ENCODE data around the gene CDH12.

DNA sequence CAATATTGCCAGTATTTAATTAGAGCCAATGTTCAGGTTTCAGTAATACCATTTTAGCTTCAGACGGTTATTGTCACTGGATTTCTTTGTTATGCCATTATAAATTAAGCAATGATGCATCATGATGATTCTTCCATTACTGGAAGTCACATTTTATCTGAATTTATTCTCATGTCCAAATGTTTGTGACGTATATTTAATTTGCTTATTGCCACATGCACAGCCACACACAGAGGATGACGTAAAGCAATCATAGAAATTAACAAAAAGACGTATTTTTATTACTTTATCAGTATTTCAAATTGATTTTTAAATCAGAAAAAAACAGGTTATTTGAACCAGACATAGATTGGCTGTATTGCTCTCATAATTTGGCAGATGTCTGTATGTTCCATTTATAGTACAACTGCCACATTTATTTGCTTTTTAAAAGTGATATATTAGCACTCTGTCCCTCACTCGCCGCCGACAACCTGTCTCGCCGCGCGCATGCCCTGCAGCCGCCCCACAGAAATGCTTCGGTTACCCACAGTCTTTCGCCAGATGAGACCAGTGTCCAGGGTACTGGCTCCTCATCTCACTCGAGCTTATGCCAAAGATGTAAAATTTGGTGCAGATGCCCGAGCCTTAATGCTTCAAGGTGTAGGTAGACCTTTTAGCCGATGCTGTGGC lies 970.9 kb downstream of the CDH12 start:
- TF ChIP-seq, protein P1, sequence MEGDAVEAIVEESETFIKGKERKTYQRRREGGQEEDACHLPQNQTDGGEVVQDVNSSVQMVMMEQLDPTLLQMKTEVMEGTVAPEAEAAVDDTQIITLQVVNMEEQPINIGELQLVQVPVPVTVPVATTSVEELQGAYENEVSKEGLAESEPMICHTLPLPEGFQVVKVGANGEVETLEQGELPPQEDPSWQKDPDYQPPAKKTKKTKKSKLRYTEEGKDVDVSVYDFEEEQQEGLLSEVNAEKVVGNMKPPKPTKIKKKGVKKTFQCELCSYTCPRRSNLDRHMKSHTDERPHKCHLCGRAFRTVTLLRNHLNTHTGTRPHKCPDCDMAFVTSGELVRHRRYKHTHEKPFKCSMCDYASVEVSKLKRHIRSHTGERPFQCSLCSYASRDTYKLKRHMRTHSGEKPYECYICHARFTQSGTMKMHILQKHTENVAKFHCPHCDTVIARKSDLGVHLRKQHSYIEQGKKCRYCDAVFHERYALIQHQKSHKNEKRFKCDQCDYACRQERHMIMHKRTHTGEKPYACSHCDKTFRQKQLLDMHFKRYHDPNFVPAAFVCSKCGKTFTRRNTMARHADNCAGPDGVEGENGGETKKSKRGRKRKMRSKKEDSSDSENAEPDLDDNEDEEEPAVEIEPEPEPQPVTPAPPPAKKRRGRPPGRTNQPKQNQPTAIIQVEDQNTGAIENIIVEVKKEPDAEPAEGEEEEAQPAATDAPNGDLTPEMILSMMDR (IDR thresholded peaks at IDR 0.05 in 8 of 11, conservative IDR thresholded peaks at IDR 0.05 in 3 of 11) = no peak
- TF ChIP-seq POLR2A (IDR thresholded peaks at IDR 0.05) (no peak), POLR2AphosphoS5 (IDR thresholded peaks at IDR 0.05) (no peak)
